Fibroblast of skin of scalp (primary cell): ENCODE measurements around the gene WDR86.

Experiments
- DNase-seq: peaks from one replicate; pipeline ENCODE4 v3.0.0-alpha.2; 2013

The WDR86 gene

DNA sequence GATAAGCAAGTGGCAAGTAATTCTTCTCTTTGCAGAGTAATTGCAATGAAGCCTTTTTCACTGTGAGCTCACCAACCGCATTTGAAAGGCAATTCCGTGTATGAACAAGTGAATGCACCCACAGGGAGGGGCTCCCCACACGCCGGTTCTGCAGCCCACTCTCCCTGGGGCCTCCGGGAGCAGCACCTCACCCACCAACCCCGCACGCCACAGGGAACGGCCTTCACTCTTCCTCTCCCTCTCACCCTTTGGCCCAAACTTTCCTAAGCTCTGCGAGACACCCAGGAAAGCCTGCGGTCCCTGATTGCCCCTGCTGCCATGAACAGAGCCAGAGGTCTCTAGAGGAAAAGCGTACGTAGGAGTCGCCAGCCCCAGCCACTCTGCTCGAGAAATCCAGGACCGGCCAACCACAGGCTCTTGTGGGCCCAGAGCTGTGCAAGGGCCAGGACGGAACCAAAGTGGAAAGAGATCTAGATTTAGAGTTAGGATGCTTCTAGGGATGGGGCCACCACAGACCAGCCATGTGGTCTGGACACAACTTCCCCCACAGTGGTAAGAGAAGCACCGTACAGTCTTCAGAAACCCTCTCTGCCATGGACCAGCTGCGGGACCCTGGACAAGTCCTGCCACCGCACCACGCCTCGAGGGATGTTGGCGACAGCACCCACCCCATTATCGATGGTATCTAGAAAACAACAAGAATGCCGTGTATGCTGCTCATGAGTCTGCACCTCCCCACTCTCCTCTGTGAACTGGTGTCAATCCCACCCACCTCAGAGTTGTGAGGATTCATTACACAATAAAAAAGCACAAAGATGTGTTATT, 3.6 kb downstream of the WDR86 start:
- no peak for DNase-seq

GRCh38 chr7:151405588-151405987, 4.2 kb downstream of the WDR86 start:
- DNase-seq, result no peak

- no peak for DNase-seq
These were observed 4.8 kb downstream of the WDR86 start for GRCh38 chr7:151405056-151405455.

- DNase-seq, result no peak
These were observed 5.4 kb downstream of the WDR86 start for GRCh38 chr7:151404216-151405011.

GRCh38 chr7:151403764-151404163, 6.1 kb downstream of the WDR86 start:
- DNase-seq, result no peak

DNA sequence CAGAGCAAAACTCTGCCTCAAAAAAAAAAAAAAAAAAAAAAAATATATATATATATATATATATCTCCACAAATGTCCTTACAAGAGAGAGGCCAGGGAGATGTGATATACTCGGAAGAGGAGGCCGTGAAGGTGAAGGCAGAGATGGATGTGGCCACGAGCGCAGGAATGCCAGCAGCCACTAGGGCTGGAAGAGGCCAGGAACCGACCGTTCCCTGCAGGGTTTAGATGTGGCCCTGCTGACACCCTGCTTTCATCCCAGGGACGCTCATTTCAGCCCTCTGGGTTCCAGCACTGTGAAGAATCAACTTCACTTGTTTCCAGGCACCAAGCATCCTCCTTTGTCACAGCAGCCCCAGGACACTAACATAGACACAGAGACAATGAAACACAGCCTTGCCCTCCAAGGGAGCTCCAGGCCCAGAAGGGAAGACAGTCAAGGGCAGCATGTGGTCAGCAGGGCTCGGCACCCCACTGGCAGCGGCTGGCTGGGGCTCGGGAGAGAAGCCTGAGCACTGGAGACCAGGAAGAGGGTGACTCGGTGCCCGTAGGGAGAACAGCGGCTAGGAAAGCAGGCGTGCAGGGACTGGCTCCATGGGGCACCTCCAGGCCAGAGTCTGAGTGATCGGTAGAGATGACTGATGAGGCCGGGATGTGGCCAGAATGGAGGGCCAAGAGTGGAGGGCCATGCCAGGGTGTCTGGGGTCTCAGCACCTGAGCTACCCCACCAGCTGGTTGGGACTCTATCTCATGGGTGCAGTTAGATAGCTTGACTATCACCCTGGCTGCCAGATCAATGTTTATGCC, 7.6 kb downstream of the WDR86 start:
- DNase-seq, result no peak

- no peak for DNase-seq
These were observed 9.1 kb downstream of the WDR86 start for GRCh38 chr7:151400626-151401315.

DNA sequence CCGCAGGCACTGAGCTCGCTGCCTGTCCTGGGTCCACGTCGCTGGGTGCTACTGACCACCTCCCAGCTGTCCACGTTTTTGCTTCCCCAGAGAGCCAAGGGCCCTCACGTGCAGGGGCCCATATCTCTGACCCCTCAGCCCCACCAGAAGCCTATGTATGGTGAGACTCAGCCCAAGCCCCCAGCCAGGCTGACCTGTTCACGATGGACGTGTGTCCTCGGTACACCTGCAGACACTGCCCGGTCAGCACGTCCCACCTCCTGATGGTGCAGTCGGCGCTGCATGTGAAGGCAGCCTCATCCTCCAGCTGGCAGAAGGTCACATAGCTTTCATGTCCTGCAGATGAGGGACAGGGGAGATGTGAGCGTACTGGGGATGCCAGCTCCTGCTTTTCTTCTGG, 9.9 kb downstream of the WDR86 start:
- no peak for DNase-seq

DNA sequence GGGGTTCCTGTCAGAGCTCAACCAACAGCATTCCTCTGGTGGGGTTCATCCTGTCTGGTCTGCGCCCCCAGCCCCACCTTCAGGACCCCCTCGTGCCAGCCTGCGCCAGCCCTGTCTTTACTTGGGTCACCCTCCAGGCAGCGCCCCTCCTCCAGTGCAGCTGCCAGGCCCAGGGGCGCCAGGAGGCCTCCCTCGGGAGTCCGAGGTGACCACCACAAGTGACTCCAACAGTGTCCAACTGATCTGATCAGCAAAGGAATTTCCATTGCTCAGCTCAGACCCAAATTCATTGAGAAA, 10.6 kb downstream of the WDR86 start:
- DNase-seq, result no peak

GRCh38 chr7:151398446-151399304, 11.2 kb downstream of the WDR86 start:
- DNase-seq, result no peak

DNA sequence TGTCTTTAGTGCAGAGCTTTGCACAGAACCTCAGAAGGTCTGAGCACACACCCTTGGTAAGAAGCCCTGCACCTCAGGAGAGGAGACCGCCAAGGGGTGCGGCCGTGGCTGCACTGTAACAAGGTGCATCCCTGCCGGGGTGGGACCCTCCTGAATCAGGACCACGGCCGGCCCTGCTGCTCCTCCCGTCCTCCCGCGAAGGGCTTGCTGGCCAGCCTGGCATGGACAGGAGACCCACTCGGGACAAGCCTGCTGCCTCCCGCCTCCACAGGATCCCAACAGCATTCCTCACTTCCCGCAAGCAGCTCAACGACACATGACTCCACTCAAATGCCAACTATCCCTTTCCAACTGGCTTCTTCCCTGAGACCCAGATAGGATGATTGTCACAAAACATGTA, 12.8 kb downstream of the WDR86 start:
- no peak for DNase-seq

- no peak for DNase-seq
These were observed 13.4 kb downstream of the WDR86 start for GRCh38 chr7:151396328-151396970.

GRCh38 chr7:151395036-151395367, 14.8 kb downstream of the WDR86 start:
- DNase-seq, result no peak

DNA sequence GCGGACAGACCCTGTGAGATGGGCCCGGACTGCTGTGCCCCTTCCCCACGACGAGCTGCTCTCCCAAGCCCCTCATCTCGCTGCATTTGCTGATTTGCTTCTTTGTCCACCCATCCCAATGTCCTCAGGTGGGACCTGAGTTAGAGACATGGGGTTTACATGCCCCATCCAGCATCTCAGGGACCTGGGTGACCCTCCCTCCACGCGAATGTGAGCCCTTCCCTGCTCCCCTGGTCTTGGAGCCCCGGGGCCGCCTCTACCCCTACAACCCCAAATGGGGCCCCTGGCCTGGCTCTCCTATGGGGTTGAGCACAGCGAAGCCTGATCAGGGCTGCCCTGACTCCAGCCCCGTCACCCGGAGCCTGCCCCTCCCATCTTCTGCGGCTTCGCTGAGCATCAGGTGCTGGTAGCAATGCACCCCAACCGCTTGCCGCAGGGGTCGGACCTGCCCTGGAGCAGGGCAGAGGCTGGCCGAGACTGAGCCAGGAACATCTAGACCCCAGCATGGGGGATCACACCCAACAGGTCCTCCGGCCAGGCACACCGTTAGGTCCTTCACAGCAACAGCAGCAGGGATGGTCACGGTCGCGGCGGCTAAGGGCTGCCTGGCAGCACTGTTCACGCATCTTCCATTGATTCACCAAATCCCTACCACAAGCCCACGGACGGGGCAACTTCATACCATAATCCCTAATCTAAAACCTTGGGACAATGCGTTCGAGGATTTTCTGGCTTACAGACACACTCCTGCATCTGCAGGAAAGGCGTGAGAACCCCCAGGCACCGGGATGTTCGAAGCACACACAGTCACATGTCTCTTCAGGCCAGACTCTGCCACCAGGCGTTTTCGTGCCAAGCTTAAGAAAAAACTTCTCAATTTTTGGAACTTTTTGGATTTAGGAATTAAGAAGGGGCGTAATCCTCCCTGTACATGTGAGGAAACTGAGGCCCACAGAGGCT, 15.5 kb downstream of the WDR86 start:
- DNase-seq, result no peak

DNA sequence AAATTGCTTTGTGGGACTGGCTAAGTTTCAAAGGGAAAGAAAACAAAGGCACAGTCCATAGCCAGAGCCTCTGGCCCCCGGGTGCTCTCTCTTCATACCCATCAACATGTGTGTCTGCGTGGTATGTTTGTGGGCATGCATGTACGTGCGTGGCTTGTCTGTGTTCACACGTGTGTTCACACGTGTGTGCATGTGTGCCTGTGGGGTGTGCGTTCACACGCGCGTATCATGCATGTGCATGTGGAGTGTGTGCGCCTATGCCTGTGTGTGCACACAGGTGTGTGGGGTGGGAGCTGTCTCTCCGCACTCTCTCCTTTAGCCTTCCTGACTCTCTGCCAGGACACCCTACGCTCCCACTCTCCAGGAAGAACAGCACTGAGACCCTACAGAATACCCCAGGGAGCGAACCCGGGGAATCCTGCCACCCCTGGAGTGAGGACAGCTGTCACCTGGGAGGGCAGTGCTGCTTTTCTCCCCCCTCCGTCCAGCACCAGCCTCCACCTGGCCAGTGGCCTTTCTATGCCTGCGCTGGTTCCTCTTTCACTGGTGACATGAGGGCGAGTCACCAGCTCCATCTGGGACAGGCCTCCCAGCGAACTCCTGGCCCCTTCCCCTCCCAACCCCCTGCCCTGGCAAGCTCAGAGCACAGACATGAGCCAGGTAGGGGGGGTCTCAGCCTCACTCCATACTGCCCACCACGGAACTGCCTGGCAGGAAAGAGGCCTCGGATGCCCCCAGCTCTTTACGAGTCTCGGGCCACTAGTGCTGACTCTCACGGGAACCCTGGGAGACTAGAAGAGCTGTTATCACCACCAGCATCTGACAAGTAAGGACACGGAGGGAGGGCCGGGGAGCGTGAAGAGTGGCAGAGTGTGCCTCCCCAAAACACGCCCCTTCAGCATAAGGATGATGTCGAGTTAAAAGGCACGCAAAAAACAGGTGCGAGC, 16.5 kb downstream of the WDR86 start:
- no peak for DNase-seq

- no peak for DNase-seq
These were observed 17.4 kb downstream of the WDR86 start for GRCh38 chr7:151392426-151392825.

DNA sequence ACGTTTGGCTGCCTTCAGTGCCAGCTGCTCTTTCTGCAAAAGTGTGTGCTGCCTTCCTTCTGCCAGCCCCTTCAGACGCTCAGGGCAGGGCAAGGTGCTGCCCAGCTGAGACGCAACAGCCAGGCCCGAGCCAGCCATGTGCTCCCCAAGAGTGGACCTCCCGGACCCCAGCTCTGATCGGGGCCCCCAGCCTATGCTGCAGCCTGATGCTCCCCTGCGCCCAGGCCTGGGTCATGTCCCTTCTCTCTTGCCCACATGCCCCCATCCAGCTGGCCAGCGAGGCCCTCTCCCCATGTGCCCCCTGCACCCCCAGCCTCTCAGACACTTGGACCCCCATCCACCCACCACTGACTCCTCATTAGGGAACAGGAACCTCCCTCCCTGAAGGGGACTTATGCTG, 17.8 kb downstream of the WDR86 start:
- no peak for DNase-seq

- DNase-seq, result no peak
These were observed 18.5 kb downstream of the WDR86 start for GRCh38 chr7:151391358-151391730.
